HPDE6-E6E7 (cell line): ENCODE results near the gene RBM3.

Source experiments
- DNase-seq: peaks from one replicate; pipeline ENCODE4 v3.0.0; 2011; ENCODE audit warnings: missing footprints; ENCODE audit errors: extremely low spot score

RBM3 gene

GRCh38 chrX:48578661-48579128 is 4.4 kb downstream of the RBM3 start:
- DNase-seq: no peak

GRCh38 chrX:48579259-48579658 is 5.0 kb downstream of the RBM3 start:
- DNase-seq: no peak

GRCh38 chrX:48580662-48581061 is 6.4 kb downstream of the RBM3 start:
- DNase-seq: no peak

- DNase-seq: no peak
Measured at GRCh38 chrX:48584698-48585097, 10.4 kb downstream of the RBM3 start.

GRCh38 chrX:48589482-48590162 is 15.3 kb downstream of the RBM3 start:
- DNase-seq: no peak

GRCh38 chrX:48590203-48591103 is 16.2 kb downstream of the RBM3 start:
- no peak for DNase-seq

GRCh38 chrX:48591255-48591791 is 17.0 kb downstream of the RBM3 start:
- DNase-seq: peak; percentile 17

- no peak for DNase-seq
Measured at GRCh38 chrX:48592971-48593370, 18.7 kb downstream of the RBM3 start.

- no peak for DNase-seq
Measured at GRCh38 chrX:48595929-48596328, 21.6 kb downstream of the RBM3 start.

- peak; percentile 78 for DNase-seq
Measured at GRCh38 chrX:48597353-48598264, 23.3 kb downstream of the RBM3 start, which contains the start of gene WDR13. WDR13 (plus strand) TSS chrX:48597492; CDS start chrX:48597997, 505 bp downstream.

- DNase-seq: no peak
Measured at GRCh38 chrX:48598614-48599013, 24.3 kb downstream of the RBM3 start.

- no peak for DNase-seq
Measured at GRCh38 chrX:48599341-48599740, 25.1 kb downstream of the RBM3 start.

GRCh38 chrX:48600226-48600625 is 25.9 kb downstream of the RBM3 start:
- no peak for DNase-seq

GRCh38 chrX:48601741-48602394 is 27.6 kb downstream of the RBM3 start:
- DNase-seq: no peak

- no peak for DNase-seq
Measured at GRCh38 chrX:48604701-48605100, 30.4 kb downstream of the RBM3 start.

GRCh38 chrX:48606091-48606490 is 31.8 kb downstream of the RBM3 start:
- no peak for DNase-seq

GRCh38 chrX:48611703-48612102 is 37.4 kb downstream of the RBM3 start:
- DNase-seq: no peak

- no peak for DNase-seq
Measured at GRCh38 chrX:48613502-48614160, 39.3 kb downstream of the RBM3 start.

- no peak for DNase-seq
Measured at GRCh38 chrX:48616576-48616975, 42.3 kb downstream of the RBM3 start.
